GM13976 (cell line): ENCODE results near the gene SP2.

Source experiments
- DNase-seq: peaks from one replicate; pipeline ENCODE4 v3.0.0; 2012; ENCODE audit warnings: low spot score
- CTCF ChIP-seq: IDR thresholded peaks from 2 replicates; pipeline ENCODE4 v1.5.1; 2012; ENCODE audit warnings: borderline replicate concordance, mild to moderate bottlenecking; ENCODE audit not compliant: insufficient read depth; ENCODE audit errors: extremely low read depth, missing control alignments, control extremely low read depth
- in situ Hi-C: fragments of 300-500 bp; cut with MboI; formaldehyde crosslinking; loops from one replicate; pipeline ENCODE4 v1.12.0; 2022; ENCODE audit warnings: low sequenced_read_pairs, mixed read lengths, inconsistent platforms; ENCODE audit not compliant: unreplicated experiment

The SP2 gene

GRCh38 chr17:47860386-47860785, 35.6 kb upstream of the SP2 start:
- no peak for DNase-seq
- TF ChIP-seq CTCF: no peak
- in situ Hi-C loops: no loop called here

- no peak for TF ChIP-seq CTCF
- DNase-seq: no peak
- in situ Hi-C loops: no loop called here
Measured at GRCh38 chr17:47862621-47863440, 33.2 kb upstream of the SP2 start.

GRCh38 chr17:47864791-47865216, 31.2 kb upstream of the SP2 start:
- no peak for DNase-seq
- no peak for TF ChIP-seq CTCF
- in situ Hi-C loops: no loop called here

- in situ Hi-C loops: no loop called here
Measured at GRCh38 chr17:47866941-47867340, 29.1 kb upstream of the SP2 start.

GRCh38 chr17:47867813-47868533, 28.1 kb upstream of the SP2 start:
- TF ChIP-seq CTCF: no peak
- in situ Hi-C loops: no loop called here
- no peak for DNase-seq

More at GRCh38 chr17:47866941-47867340, 29.1 kb upstream of the SP2 start:
- no peak for TF ChIP-seq CTCF
- no peak for DNase-seq

- TF ChIP-seq CTCF: no peak
Measured at GRCh38 chr17:47869114-47869513, 26.9 kb upstream of the SP2 start.

More at GRCh38 chr17:47869114-47869513, 26.9 kb upstream of the SP2 start:
- in situ Hi-C loops: no loop called here
- DNase-seq: no peak
